GM18505 (cell line): ENCODE results near the gene SKIDA1.

Experiments
- ATAC-seq: cut with Tn5 transposase; IDR thresholded peaks from one replicate; pipeline ENCODE4 v1.9.1; 2021; ENCODE audit not compliant: unreplicated experiment
- POLR2A ChIP-seq: IDR thresholded peaks from 4 replicates; pipeline ENCODE4 v1.6.1; 2011; ENCODE audit warnings: borderline replicate concordance; ENCODE audit not compliant: insufficient read depth, insufficient read length; ENCODE audit errors: extremely low read depth

The SKIDA1 gene

GRCh38 chr10:21534280-21534586 is 8.8 kb upstream of the SKIDA1 start:
- ATAC-seq, result no peak
- TF ChIP-seq POLR2A, result no peak

GRCh38 chr10:21533467-21534279 is 8.2 kb upstream of the SKIDA1 start, which contains the start of gene MLLT10:
MLLT10 (plus strand) TSS chr10:21534232; CDS start chr10:21534645, 413 bp downstream.
- TF ChIP-seq POLR2A, result peak; percentile 86
- peak; percentile 86 for ATAC-seq

GRCh38 chr10:21532694-21533466 is 7.4 kb upstream of the SKIDA1 start:
- TF ChIP-seq POLR2A, result no peak
- no peak for ATAC-seq

GRCh38 chr10:21531164-21531563 is 5.7 kb upstream of the SKIDA1 start:
- ATAC-seq, result no peak
- TF ChIP-seq POLR2A, result no peak

GRCh38 chr10:21530641-21531040 is 5.2 kb upstream of the SKIDA1 start:
- TF ChIP-seq POLR2A, result no peak
- no peak for ATAC-seq

- ATAC-seq, result no peak
- no peak for TF ChIP-seq POLR2A
These were observed 4.7 kb upstream of the SKIDA1 start for GRCh38 chr10:21530168-21530567.

GRCh38 chr10:21529032-21529910 is 3.8 kb upstream of the SKIDA1 start:
- no peak for ATAC-seq
- TF ChIP-seq POLR2A, result no peak

- no peak for TF ChIP-seq POLR2A
- no peak for ATAC-seq
These were observed 3.0 kb upstream of the SKIDA1 start for GRCh38 chr10:21528236-21529031.

GRCh38 chr10:21527598-21528235 is 2.2 kb upstream of the SKIDA1 start:
- no peak for TF ChIP-seq POLR2A
- ATAC-seq, result no peak

GRCh38 chr10:21526860-21527597 is 1.5 kb upstream of the SKIDA1 start:
- ATAC-seq, result no peak

GRCh38 chr10:21526188-21526859 is 842 bp upstream of the SKIDA1 start:
- TF ChIP-seq POLR2A, result peak; percentile 42
- ATAC-seq, result peak; percentile 40

More at GRCh38 chr10:21526860-21527597, 1.5 kb upstream of the SKIDA1 start:
- peak; percentile 18 for TF ChIP-seq POLR2A
